Naive thymus-derived CD8-positive, alpha-beta T cell (primary cell): ENCODE data around the gene VAT1L. TPM values are rescaled to one million over a fixed set of nuclear protein-coding genes. Genes with fewer than 3 reads are reported as not detected.

ENCODE experiments used
- ATAC-seq, 2 donors: fragments of 150-1000 bp; cut with Tn5 transposase in 1 of 2; sonication (Bioruptor Pico), chemical (Tn5 transposase) in 1 of 2; 1 replicate in 1 of 2; 2 replicates in 1 of 2; pipeline ENCODE4 v1.10.0; 2021; ENCODE audit warnings: mild to moderate bottlenecking in 2 of 2, moderate library complexity in 2 of 2
- POLR2A ChIA-PET: fragments of 350-600 bp; sonication (Branson Sonifier 250); formaldehyde crosslinking; loops from one replicate; lab custom pipeline; 2021; ENCODE audit warnings: antibody characterized with exemption; lab: Charles Lee
- DNase-seq, 10 donors: peaks; one replicate each; pipeline versions ENCODE4 v3.0.0 to v3.0.0-alpha.2; 2020 to 2022
- H3K27ac Mint-ChIP-seq, 10 donors: one replicate each; pipeline ENCODE4 v1.8.0; 2020 to 2022; ENCODE audit warnings: mild to moderate bottlenecking in 10 of 10, mixed read lengths in 10 of 10, moderate library complexity in 4 of 10, inconsistent platforms in 1 of 10
- H3K27me3 Mint-ChIP-seq, 5 donors: one replicate each; pipeline ENCODE4 v1.8.0; 2021 to 2022; ENCODE audit warnings: mixed read lengths in 5 of 5
- H3K36me3 Mint-ChIP-seq, 3 donors: one replicate each; pipeline ENCODE4 v1.8.0; 2020 to 2022; ENCODE audit warnings: mixed read lengths in 3 of 3, mild to moderate bottlenecking in 2 of 3, inconsistent platforms in 1 of 3
- H3K4me1 Mint-ChIP-seq, 4 donors: one replicate each; pipeline ENCODE4 v1.8.0; 2021 to 2022; ENCODE audit warnings: mixed read lengths in 4 of 4
- H3K4me3 Mint-ChIP-seq, 10 donors: one replicate each; pipeline ENCODE4 v1.8.0; 2020 to 2022; ENCODE audit warnings: mild to moderate bottlenecking in 10 of 10, mixed read lengths in 10 of 10, moderate library complexity in 6 of 10, inconsistent platforms in 1 of 10
- H3K9me3 Mint-ChIP-seq, 9 donors: one replicate each; pipeline ENCODE4 v1.8.0; 2020 to 2022; ENCODE audit warnings: mixed read lengths in 9 of 9, mild to moderate bottlenecking in 3 of 9, inconsistent platforms in 1 of 9, moderate library complexity in 1 of 9
- polyA plus RNA-seq, 3 donors: library from polyadenylated mRNA; unstranded; fragments of 300-500 nt; fragmentation: Illumina TruSeq; gene quantifications; one replicate each; pipeline ENCODE4 v1.2.3, GENCODE V29; 2021
- total RNA-seq, 8 experiments: library from RNA in 2 of 8; stranded (reverse) in 2 of 8; gene quantifications; one replicate each; pipeline ENCODE4 v1.2.3 and lab custom pipeline; 2021 to 2026

VAT1L gene
- total and polyA plus RNA-seq, 5 experiments from 2014 or later, result not detected

- Mint-ChIP-seq H3K4me3 (no peak overlapping the region), H3K27me3 (peaks cover 2 to 24% (median 12%) of the 10 kb centered on the region in 5 donors)
- POLR2A ChIA-PET, result no interaction called here
These were observed 101.7 kb downstream of the VAT1L start for GRCh38 chr16:77890075-77890474.

GRCh38 chr16:77894162-77894561 lies 105.8 kb downstream of the VAT1L start:
- ATAC-seq (no peak), DNase-seq (no peak)
- Mint-ChIP-seq H3K4me1 (peaks cover 0 to 1% (median 0%) of the 10 kb centered on the region in 4 donors), H3K9me3 (no peaks in the 10 kb centered on the region), H3K27me3 (peaks cover 0 to 14% (median 9%) of the 10 kb centered on the region in 5 donors), H3K4me3 (no peak overlapping the region), H3K27ac (no peak overlapping the region), H3K36me3 (no peaks in the 10 kb centered on the region)
- POLR2A ChIA-PET, result no interaction called here

More at GRCh38 chr16:77890075-77890474, 101.7 kb downstream of the VAT1L start:
- no peaks in the 10 kb centered on the region for H3K36me3 Mint-ChIP-seq
- DNase-seq, result no peak
- no peak for ATAC-seq
- H3K27ac Mint-ChIP-seq, result no peak overlapping the region
- no peaks in the 10 kb centered on the region for H3K9me3 Mint-ChIP-seq
- H3K4me1 Mint-ChIP-seq, result no peaks in the 10 kb centered on the region

DNA sequence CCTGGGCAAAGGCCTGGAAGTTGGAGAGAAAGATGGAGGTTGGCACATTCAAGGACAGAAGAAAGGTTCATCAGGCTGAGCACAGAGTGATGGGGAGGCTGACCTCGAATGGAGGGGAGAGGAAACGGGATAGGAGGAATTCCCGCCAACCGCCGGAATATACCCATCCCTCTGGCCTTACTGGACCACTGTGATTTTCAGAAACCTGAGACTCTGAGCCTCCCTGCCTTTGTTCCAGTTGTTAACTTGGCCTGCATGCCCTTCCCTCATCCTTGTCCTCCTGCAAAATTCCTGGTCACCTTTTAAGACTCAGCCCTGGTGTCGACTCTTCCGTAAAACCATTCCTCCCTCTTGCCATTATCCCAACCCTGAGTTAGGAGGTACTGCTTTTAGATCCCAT lies 107.6 kb downstream of the VAT1L start:
- Mint-ChIP-seq H3K4me1 (peaks cover 0 to 1% (median 0%) of the 10 kb centered on the region in 4 donors), H3K27me3 (peaks cover 0 to 12% (median 6%) of the 10 kb centered on the region in 5 donors), H3K4me3 (no peak overlapping the region), H3K36me3 (no peaks in the 10 kb centered on the region), H3K27ac (no peak overlapping the region), H3K9me3 (no peaks in the 10 kb centered on the region)
- POLR2A ChIA-PET, result no interaction called here
- DNase-seq (no peak), ATAC-seq (no peak)

- no peak overlapping the region for H3K4me3 Mint-ChIP-seq
- H3K27me3 Mint-ChIP-seq, result peaks cover 3 to 15% (median 6%) of the 10 kb centered on the region in 5 donors
- peaks cover 0 to 1% (median 0%) of the 10 kb centered on the region in 4 donors for H3K4me1 Mint-ChIP-seq
- POLR2A ChIA-PET, result no interaction called here
- H3K9me3 Mint-ChIP-seq, result no peaks in the 10 kb centered on the region
- no peaks in the 10 kb centered on the region for H3K36me3 Mint-ChIP-seq
- no peak overlapping the region for H3K27ac Mint-ChIP-seq
- ATAC-seq, result no peak
- no peak for DNase-seq
These were observed 108.2 kb downstream of the VAT1L start for GRCh38 chr16:77896415-77897128.

DNA sequence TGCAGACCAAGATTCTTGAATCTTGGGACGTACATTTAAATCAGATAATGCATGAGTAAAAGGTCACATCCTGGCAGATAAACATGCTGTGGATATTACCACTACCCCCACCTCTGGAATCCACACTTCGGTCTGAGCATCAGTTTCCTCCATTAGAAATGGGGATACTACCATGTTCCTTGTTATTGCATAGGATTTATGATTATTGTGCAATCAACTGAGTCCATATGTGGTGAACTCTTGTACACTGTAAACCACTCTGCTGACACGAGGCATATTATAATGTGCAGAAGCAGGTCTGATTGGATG lies 108.7 kb downstream of the VAT1L start:
- no peak for DNase-seq
- Mint-ChIP-seq H3K4me1 (peaks cover 0 to 1% (median 0%) of the 10 kb centered on the region in 4 donors), H3K36me3 (no peaks in the 10 kb centered on the region), H3K9me3 (no peaks in the 10 kb centered on the region), H3K27ac (no peak overlapping the region), H3K4me3 (no peak overlapping the region), H3K27me3 (peaks cover 5 to 17% (median 9%) of the 10 kb centered on the region in 5 donors)
- POLR2A ChIA-PET, result no interaction called here
- ATAC-seq, result no peak

- Mint-ChIP-seq H3K27me3 (peaks cover 5 to 17% (median 9%) of the 10 kb centered on the region in 5 donors), H3K9me3 (no peaks in the 10 kb centered on the region), H3K27ac (no peak overlapping the region), H3K36me3 (no peaks in the 10 kb centered on the region), H3K4me1 (peaks cover 0 to 1% (median 0%) of the 10 kb centered on the region in 4 donors), H3K4me3 (no peak overlapping the region)
- POLR2A ChIA-PET, result no interaction called here
- DNase-seq, result no peak
- no peak for ATAC-seq
These were observed 109.7 kb downstream of the VAT1L start for GRCh38 chr16:77897831-77898605.

GRCh38 chr16:77898671-77899211 lies 110.4 kb downstream of the VAT1L start:
- Mint-ChIP-seq H3K27me3 (peaks cover 5 to 17% (median 9%) of the 10 kb centered on the region in 5 donors), H3K4me1 (peaks cover 0 to 1% (median 0%) of the 10 kb centered on the region in 4 donors), H3K4me3 (no peak overlapping the region), H3K9me3 (no peaks in the 10 kb centered on the region), H3K27ac (no peak overlapping the region), H3K36me3 (no peaks in the 10 kb centered on the region)
- POLR2A ChIA-PET, result no interaction called here
- ATAC-seq (no peak), DNase-seq (no peak)

- Mint-ChIP-seq H3K4me3 (no peak overlapping the region), H3K27ac (no peak overlapping the region), H3K27me3 (peaks cover under 1 to 12% (median 9%) of the 10 kb centered on the region in 5 donors), H3K4me1 (peaks cover 0 to 1% (median 0%) of the 10 kb centered on the region in 4 donors), H3K36me3 (no peaks in the 10 kb centered on the region), H3K9me3 (no peaks in the 10 kb centered on the region)
- ATAC-seq, result no peak
- POLR2A ChIA-PET, result no interaction called here
- DNase-seq, result no peak
These were observed 111.1 kb downstream of the VAT1L start for GRCh38 chr16:77899416-77899815.

- H3K27ac Mint-ChIP-seq, result no peak overlapping the region
- H3K4me3 Mint-ChIP-seq, result no peak overlapping the region
- H3K4me1 Mint-ChIP-seq, result no peaks in the 10 kb centered on the region
- H3K27me3 Mint-ChIP-seq, result peaks cover 4 to 23% (median 10%) of the 10 kb centered on the region in 5 donors
- DNase-seq, result no peak
- no peaks in the 10 kb centered on the region for H3K9me3 Mint-ChIP-seq
- POLR2A ChIA-PET, result no interaction called here
- ATAC-seq, result no peak
- H3K36me3 Mint-ChIP-seq, result no peaks in the 10 kb centered on the region
These were observed 117.1 kb downstream of the VAT1L start for GRCh38 chr16:77905374-77905920.

DNA sequence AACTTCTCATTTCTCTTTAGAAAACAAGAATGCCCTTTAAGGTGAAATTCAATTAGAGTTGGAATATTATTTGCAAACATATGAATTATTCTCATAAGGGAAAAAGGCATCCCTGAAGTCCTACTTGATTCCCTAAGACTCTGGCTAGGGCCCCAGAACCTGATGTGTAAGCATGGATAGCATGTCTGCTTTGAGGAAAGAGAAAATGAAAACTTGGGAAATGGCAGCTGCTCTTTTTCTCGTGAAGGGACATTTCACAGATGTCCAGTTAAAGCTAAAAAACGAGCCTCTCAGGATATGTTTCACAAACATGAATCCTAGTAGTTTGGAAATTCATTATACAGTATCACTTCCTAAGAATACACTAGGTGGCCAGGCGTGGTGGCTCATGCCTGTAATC lies 121.7 kb downstream of the VAT1L start:
- Mint-ChIP-seq H3K27me3 (peaks cover 0 to 14% (median 5%) of the 10 kb centered on the region in 5 donors), H3K4me1 (no peaks in the 10 kb centered on the region), H3K27ac (no peak overlapping the region), H3K36me3 (no peaks in the 10 kb centered on the region), H3K4me3 (no peak overlapping the region), H3K9me3 (peaks cover 0 to 4% (median 0%) of the 10 kb centered on the region in 9 donors)
- POLR2A ChIA-PET, result no interaction called here
- ATAC-seq (no peak), DNase-seq (no peak)

- Mint-ChIP-seq H3K4me1 (no peaks in the 10 kb centered on the region), H3K36me3 (no peaks in the 10 kb centered on the region), H3K9me3 (peaks cover 0 to 4% (median 0%) of the 10 kb centered on the region in 9 donors), H3K27me3 (peaks cover 0 to 7% (median 0%) of the 10 kb centered on the region in 5 donors), H3K4me3 (no peak overlapping the region), H3K27ac (no peak overlapping the region)
- ATAC-seq (no peak), DNase-seq (no peak)
- POLR2A ChIA-PET, result no interaction called here
These were observed 124.3 kb downstream of the VAT1L start for GRCh38 chr16:77912617-77913016.

- no peak overlapping the region for H3K27ac Mint-ChIP-seq
- H3K4me1 Mint-ChIP-seq, result no peaks in the 10 kb centered on the region
- H3K27me3 Mint-ChIP-seq, result peaks cover 0 to 7% (median 0%) of the 10 kb centered on the region in 5 donors
- H3K36me3 Mint-ChIP-seq, result no peaks in the 10 kb centered on the region
- peaks cover 0 to 4% (median 0%) of the 10 kb centered on the region in 9 donors for H3K9me3 Mint-ChIP-seq
- H3K4me3 Mint-ChIP-seq, result no peak overlapping the region
- ATAC-seq (no peak), DNase-seq (no peak)
- POLR2A ChIA-PET, result no interaction called here
These were observed 125.4 kb downstream of the VAT1L start for GRCh38 chr16:77913738-77914253.

- peaks cover 0 to 7% (median 0%) of the 10 kb centered on the region in 5 donors for H3K27me3 Mint-ChIP-seq
- ATAC-seq (no peak), DNase-seq (no peak)
- H3K4me3 Mint-ChIP-seq, result no peak overlapping the region
- H3K9me3 Mint-ChIP-seq, result peaks cover 0 to 4% (median 0%) of the 10 kb centered on the region in 9 donors
- POLR2A ChIA-PET, result no interaction called here
- no peaks in the 10 kb centered on the region for H3K36me3 Mint-ChIP-seq
- H3K27ac Mint-ChIP-seq, result no peak overlapping the region
- H3K4me1 Mint-ChIP-seq, result no peaks in the 10 kb centered on the region
These were observed 127.7 kb downstream of the VAT1L start for GRCh38 chr16:77916111-77916510.
